DMS114 treated with DMSO at 0.1 percent for 48 hours (cell line): Measurements from ENCODE around the gene FOSB.

ENCODE experiments used
- DNase-seq: peaks from one replicate; lab custom pipeline; 2025; ENCODE audit not compliant: unreplicated experiment; lab: John Stamatoyannopoulos, UW

FOSB gene

GRCh38 chr19:45478454-45479238 lies 10.8 kb downstream of the FOSB start:
- peak; percentile 72 for DNase-seq

DNA sequence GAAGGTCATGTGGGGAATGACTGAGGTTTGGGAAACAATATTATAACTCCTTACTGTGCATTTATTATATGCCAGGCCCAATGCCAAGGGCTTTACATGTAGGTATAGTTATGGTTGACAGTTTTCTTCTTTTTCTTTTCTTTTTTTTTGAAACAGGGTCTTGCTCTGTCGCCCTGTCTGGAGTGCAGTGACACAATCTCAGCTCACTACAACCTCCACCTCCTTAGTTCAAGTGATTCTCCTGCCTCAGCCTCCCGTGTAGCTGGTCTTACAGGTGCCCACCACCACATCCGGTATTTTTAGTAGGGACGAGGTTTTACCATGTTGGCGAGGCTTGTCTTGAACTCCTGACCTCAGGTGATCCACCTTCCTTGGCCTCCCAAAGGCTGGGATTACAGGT lies 15.2 kb downstream of the FOSB start:
- no peak for DNase-seq

DNA sequence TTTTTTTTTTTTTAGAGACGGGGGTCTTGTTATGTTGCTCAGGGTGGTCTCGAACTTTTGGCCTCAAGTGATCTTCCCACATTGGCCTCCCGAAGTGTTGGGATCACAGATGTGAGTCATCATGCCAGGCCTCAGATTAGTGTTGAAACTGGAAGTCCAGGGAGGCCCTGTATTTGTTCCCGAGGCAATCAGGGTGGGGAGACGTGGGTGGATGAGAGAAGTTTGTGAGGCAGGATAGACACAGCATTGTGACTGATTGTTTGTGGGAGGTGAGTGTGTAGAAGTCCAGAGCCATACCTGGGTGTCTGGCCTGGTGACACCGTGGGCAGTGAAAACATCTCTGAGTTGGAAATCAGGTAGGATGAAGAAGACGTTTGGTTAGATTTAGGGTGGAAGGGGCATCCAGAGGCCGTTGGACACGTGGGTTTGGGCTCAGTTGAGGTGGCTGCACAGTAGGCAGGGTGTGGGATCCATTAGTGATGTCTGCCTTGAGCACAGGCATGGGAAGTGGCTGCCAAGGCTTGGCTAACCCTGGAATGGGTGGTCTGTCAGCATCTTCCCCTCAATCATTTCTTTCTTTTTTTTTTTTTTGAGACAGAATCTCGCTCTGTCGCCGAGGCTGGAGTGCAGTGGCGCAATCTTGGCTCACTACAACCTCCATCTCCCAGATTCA lies 16.6 kb downstream of the FOSB start:
- no peak for DNase-seq

DNA sequence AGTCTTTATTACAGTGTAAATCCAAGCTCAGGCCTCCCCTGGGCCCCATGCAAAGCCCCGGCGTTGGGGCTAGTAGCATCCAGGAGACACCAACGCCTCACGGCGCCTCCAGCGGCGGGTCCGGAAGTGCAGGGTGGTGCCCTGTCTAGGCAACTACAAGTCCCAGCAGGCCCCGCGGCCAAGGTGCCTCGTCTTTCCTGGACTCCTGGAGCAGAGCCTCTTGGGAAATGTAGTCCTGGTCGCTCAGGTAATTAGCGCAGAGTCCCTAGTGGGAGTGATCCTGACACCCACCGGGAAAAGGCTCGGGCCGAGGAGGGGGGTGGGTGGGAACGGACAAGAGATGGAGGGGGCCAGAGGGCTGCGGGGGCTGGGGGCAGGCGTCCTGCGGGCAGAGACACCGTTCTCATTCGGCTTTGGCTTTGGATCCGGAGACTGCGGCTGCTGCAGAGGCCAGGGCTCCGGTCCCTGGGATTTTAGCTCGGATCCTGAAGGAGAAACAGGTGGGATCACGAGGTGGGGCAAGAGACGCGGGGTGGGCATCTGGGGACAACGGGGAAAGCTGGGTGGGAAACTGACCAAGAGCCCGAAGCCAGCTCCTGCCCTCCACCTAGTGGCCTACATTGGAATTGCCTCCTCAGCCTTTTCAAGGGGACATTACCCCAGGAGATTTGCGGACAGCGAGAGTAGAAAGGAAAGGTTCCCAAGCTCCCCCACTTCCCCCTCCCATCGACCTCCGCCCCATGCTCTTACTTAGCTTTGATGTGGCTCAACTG lies 17.7 kb downstream of the FOSB start:
- DNase-seq: peak; percentile 76

DNA sequence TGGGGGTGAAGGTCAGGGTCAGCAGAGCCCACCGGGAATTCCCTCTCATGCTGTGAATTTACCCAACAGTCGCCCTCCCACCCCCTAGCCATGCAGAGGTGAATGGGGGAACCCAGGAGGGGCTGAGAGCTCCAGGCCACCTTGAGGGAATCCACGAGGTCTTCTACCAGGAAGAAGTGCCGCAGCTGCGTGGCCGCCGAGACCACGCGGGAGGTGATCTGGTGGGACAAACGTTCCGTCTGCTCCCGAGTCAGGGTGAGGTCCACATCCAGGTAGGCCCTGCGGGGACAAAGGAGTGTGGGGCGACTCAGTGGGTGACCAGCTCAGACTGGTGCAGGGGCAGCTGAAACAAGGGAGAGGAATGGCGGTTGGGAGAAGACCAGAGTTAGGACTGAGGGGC lies 20.9 kb downstream of the FOSB start:
- DNase-seq: no peak

DNA sequence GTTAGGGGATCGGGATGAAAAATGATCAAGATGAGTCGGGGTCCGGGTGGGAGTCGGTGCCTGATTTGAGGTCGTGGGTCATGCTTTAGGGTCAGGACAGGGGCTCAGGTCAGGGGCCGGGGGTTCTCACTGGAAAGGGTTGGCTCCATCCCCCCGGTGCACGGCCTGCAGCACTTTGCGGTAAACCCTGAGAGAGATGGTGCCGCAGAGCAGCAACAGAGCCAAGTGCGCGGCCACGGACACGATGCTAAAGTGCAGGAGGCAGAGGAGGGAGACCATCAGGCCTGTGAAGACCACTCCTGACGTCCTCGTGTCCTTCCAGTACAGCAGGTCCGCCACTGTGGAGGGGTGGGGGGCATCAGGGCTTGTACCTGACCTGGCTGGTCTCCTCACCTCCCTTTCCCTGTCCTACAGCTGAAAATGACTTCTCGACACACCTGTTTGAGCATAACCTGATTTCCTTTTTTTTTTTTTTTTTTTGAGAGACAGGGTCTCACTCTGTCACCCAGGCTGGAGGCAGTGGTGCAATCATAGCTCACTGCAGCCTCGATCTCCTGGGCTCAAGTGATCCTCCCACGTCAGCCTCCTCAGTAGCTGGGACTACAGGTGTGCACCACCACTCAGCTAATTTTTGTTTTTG lies 21.5 kb downstream of the FOSB start:
- no peak for DNase-seq

- DNase-seq: no peak
Measured at GRCh38 chr19:45492137-45492626, 24.4 kb downstream of the FOSB start.

GRCh38 chr19:45492627-45493470 lies 25.1 kb downstream of the FOSB start:
- peak; percentile 64 for DNase-seq

GRCh38 chr19:45494261-45494916 lies 26.6 kb downstream of the FOSB start:
- no peak for DNase-seq

- DNase-seq: no peak
Measured at GRCh38 chr19:45495178-45495577, 27.4 kb downstream of the FOSB start.

DNA sequence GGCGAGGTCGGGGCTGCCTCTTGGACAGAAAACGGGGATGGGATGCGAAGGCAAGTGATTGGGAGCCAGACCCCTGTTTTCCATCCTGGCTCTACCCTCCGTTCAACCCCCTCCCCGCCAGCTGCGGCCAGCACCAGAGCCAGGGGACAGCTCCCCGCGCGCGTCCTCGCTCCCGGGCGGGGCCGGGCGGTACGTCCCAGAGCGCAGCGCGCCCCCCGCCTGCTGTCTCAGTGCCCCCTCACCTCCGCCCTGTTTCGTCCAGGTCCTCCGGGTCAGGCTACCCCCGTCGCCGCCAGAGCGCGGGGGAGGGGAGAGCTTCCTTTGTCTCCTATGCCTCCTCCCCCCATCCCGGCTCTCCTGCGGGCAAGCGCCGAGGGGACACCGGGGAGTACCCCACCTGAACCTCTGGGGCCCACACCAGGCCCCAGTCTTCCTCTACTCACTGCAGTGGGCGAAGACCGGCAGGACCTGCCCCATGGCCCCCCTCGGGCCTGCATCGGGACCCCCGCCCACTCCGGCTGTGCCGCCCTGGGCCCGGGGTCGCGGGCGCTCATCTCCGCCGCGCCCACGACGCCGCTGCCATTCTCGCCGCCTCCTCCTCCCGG lies 28.7 kb downstream of the FOSB start:
- DNase-seq: no peak

- no peak for DNase-seq
Measured at GRCh38 chr19:45497791-45498190, 30.0 kb downstream of the FOSB start.

DNA sequence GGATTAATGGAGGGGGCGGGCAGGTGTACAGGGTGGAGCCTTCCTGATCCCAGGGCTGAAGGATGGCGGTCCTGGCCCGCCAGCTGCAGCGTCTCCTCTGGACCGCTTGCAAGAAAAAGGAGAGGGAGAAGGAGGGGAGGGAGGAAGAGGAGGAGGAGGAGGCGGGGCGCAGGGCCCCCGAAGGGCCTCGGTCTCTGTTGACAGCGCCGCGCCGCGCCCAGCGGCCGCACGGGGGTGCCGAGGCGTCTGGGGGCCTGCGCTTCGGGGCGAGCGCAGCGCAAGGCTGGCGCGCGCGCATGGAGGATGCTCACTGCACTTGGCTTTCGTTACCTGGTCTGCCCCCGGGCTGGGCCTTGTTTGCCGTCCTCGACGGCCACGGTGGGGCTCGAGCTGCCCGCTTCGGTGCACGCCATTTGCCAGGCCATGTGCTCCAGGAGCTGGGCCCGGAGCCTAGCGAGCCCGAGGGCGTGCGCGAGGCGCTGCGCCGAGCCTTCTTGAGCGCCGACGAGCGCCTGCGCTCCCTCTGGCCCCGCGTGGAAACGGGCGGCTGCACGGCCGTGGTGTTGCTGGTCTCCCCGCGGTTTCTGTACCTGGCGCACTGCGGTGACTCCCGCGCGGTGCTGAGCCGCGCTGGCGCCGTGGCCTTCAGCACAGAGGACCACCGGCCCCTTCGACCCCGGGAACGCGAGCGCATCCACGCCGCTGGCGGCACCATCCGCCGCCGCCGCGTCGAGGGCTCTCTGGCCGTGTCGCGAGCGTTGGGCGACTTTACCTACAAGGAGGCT lies 30.8 kb downstream of the FOSB start, which contains the start of gene PPM1N:
PPM1N (plus strand) TSS at position 33 of the 785 bp plus-strand sequence; CDS start at position 63, 30 bp downstream.
- no peak for DNase-seq

DNA sequence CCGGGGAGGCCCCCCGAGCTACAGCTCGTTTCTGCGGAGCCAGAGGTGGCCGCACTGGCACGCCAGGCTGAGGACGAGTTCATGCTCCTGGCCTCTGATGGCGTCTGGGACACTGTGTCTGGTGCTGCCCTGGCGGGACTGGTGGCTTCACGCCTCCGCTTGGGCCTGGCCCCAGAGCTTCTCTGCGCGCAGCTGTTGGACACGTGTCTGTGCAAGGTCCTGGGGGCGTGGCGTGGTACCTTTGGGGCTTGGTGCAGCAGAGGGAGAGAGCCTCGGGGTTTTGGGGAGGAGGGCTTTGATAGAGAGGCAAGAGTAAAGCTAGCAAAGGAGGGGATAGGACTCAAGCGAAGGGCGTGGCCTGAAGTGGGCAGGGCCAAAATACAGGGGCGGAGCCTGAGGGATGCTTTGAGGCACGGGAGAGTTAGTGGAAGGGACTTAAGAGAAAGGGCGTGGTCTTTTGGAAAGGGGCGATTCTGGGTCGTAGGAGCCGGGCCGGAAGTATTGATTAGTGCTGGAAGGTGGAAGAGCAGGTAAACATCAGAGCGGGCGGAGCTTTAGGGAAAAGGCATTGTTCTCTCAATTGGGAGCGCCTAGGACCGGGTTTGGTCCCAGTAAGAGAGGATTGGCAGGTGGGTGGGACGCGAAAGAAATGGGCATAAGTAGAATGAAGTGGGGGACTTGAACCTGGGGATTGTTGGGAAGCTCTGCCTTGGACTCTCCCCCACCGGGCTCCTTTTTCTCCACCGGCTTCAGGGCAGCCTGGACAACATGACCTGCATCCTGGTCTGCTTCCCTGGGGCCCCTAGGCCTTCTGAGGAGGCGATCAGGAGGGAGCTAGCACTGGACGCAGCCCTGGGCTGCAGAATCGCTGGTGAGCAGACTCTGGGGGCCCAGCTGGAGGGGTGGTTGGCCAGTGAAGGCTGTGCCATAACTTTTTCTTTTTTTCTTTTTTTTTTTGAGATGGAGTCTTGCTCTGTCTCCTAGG lies 31.7 kb downstream of the FOSB start:
- no peak for DNase-seq

- no peak for DNase-seq
Measured at GRCh38 chr19:45500918-45501729, 33.3 kb downstream of the FOSB start.

DNA sequence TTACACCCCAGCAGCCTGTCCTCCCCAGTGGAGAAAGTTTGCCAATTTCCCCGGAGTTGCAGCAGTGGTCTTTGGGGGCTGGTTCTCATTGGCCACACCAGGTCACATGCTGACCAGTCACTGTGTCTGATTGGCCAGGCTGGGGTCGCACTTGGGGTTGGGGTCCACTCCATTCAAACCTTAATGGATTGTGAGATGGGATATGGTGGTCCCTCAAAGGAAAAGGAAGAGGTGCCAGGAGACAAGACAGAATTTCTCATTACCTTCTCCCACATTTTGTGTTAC lies 33.9 kb downstream of the FOSB start:
- no peak for DNase-seq

GRCh38 chr19:45502111-45502510 lies 34.3 kb downstream of the FOSB start:
- DNase-seq: no peak
